Smooth muscle cell of the pulmonary artery (primary cell): Measurements from ENCODE around the gene GNL1. TPM values are rescaled to one million over a fixed set of nuclear protein-coding genes. Genes with fewer than 3 reads are reported as not detected.

Source experiments
- total RNA-seq: library from RNA; depleted of rRNA; stranded (reverse); fragments of >200 nt; gene quantifications from 2 replicates; pipeline ENCODE4 v1.2.3, GENCODE V29; 2014

Gene GNL1
- 53.5 and 62.6 TPM in 2 replicates for total RNA-seq

GRCh38 chr6:30556066-30556905, at the start of gene GNL1:
Gene GNL1 (minus strand): TSS chr6:30556489. CDS start chr6:30556203, 286 bp downstream.

GRCh38 chr6:30571075-30571761, 14.9 kb upstream of the GNL1 start, which contains the start of gene ABCF1:
Gene ABCF1 (plus strand): TSS chr6:30571442. CDS start chr6:30571488, 46 bp downstream.

GRCh38 chr6:30556906-30557682, 805 bp upstream of the GNL1 start, which contains the start of gene PRR3:
Gene PRR3 (plus strand): TSS chr6:30557295. CDS start chr6:30557345, 50 bp downstream.

Other genes with a start within 250 kb of the GNL1 start
- gene TRIM39, start 229.6 kb downstream of the GNL1 start, total RNA-seq, result 12.2 and 12.8 TPM in 2 replicates
- gene RPP21, start 211.3 kb downstream of the GNL1 start, total RNA-seq, result 15.4 and 17.9 TPM in 2 replicates
- gene HLA-E, start 67.0 kb downstream of the GNL1 start, total RNA-seq, result 215 and 254 TPM in 2 replicates
- 4.8 and 5.7 TPM in 2 replicates for gene PRR3, start 806 bp upstream of the GNL1 start, total RNA-seq
- gene ABCF1, start 15.0 kb upstream of the GNL1 start, total RNA-seq, result 43.7 and 55.0 TPM in 2 replicates
- gene PPP1R10, start 60.8 kb upstream of the GNL1 start, total RNA-seq, result 17.7 and 21.0 TPM in 2 replicates
- 34.9 and 35.4 TPM in 2 replicates for gene MRPS18B, start 61.4 kb upstream of the GNL1 start, total RNA-seq
- 3.3 and 5.0 TPM in 2 replicates for gene ATAT1, start 70.4 kb upstream of the GNL1 start, total RNA-seq
- 2.2 and 2.5 TPM in 2 replicates for gene C6orf136, start 90.6 kb upstream of the GNL1 start, total RNA-seq
- 34.6 and 40.8 TPM in 2 replicates for gene DHX16, start 116.5 kb upstream of the GNL1 start, total RNA-seq
- 55.1 and 74.0 TPM in 2 replicates for gene PPP1R18, start 130.2 kb upstream of the GNL1 start, total RNA-seq
- 2.6 and 3.3 TPM in 2 replicates for gene NRM, start 134.5 kb upstream of the GNL1 start, total RNA-seq
- gene MDC1, start 160.8 kb upstream of the GNL1 start, total RNA-seq, result 10.8 and 12.7 TPM in 2 replicates
- gene TUBB, start 163.9 kb upstream of the GNL1 start, total RNA-seq, result 611 and 617 TPM in 2 replicates
- gene FLOT1, start 186.2 kb upstream of the GNL1 start, total RNA-seq, result 102 and 110 TPM in 2 replicates
- 49.8 and 105 TPM in 2 replicates for gene IER3, start 188.1 kb upstream of the GNL1 start, total RNA-seq